Measurements from ENCODE around the gene EFCAB8.

EFCAB8 gene

DNA sequence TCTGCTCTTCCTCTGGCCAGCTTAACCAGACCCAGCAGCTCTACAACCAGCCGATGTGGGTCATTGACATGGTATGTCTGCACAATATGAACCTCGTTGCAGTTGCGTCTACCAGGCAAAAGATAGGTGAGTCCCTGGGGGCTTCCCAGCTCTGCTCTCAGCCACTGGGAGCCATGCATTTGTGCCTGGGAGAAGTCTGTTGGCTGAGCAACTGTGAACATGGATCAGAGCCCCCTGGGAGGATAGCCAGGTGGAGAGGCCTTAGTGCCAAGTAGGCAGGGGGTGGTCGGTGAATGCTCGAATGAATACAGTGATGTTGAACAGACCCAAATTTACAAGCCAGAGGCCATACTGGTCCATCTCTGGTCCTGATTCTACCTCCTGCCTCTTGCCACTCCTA, 30.6 kb downstream of the EFCAB8 start:
- Histone ChIP-seq H3K9ac (ENCODE audit: low read depth, low read length) (no peak overlapping the region), H3K36me3 (ENCODE audit: insufficient read depth, low read length) (no peaks in the 10 kb centered on the region), H3K27me3 (ENCODE audit: insufficient read depth, low read length) (no peaks in the 10 kb centered on the region), H3K9me3 (ENCODE audit: insufficient read depth, low read depth, low read length) (no peaks in the 10 kb centered on the region), H3K4me1 (ENCODE audit: insufficient read depth, low read length) (peaks cover 10% of the 10 kb centered on the region; the same call in 1 of the 2 replicates), H3K27ac (ENCODE audit: low read depth, low read length) (no peak overlapping the region), H3K4me3 (ENCODE audit: low read length) (no peak overlapping the region)
- 96% methylated on average over 5 of the region's 5 CpGs for WGBS

DNA sequence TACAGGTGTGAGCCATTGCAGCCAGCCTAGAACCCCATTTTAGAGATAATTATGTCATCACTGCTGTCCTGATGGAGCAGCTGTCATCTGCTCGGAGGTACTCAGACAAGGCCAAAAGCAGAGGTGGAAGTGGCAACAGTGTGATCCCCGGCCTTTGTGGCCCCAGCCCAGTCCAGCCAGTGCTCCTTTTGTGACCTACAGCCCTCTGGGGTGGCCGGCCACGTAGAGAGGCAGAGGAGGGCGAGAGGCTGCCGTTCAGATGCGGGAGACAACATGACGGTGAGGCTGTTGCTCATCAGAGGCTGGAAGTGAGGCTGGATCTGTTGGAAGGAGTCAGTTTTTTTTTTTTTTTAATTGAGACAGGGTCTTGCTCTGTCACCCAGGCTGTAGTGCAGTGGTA, 32.8 kb downstream of the EFCAB8 start:
- Histone ChIP-seq H3K27ac (ENCODE audit: low read depth, low read length) (no peak overlapping the region), H3K4me3 (ENCODE audit: low read length) (no peak overlapping the region), H3K27me3 (ENCODE audit: insufficient read depth, low read length) (no peaks in the 10 kb centered on the region), H3K9me3 (ENCODE audit: insufficient read depth, low read depth, low read length) (no peaks in the 10 kb centered on the region), H3K36me3 (ENCODE audit: insufficient read depth, low read length) (no peaks in the 10 kb centered on the region), H3K4me1 (ENCODE audit: insufficient read depth, low read length) (peaks cover 7% of the 10 kb centered on the region; the same call in 1 of the 2 replicates), H3K9ac (ENCODE audit: low read depth, low read length) (no peak overlapping the region)
- 91% methylated on average over 8 of the region's 8 CpGs for WGBS

- Histone ChIP-seq H3K4me1 (ENCODE audit: insufficient read depth, low read length) (peaks cover 5% of the 10 kb centered on the region; the same call in 1 of the 2 replicates), H3K27ac (ENCODE audit: low read depth, low read length) (no peak overlapping the region), H3K9me3 (ENCODE audit: insufficient read depth, low read depth, low read length) (no peaks in the 10 kb centered on the region), H3K27me3 (ENCODE audit: insufficient read depth, low read length) (no peaks in the 10 kb centered on the region), H3K36me3 (ENCODE audit: insufficient read depth, low read length) (no peaks in the 10 kb centered on the region), H3K4me3 (ENCODE audit: low read length) (no peak overlapping the region), H3K9ac (ENCODE audit: low read depth, low read length) (no peak overlapping the region)
- 87% methylated on average over 4 of the region's 4 CpGs for WGBS
Observed at GRCh38 chr20:32891926-32892660, 33.4 kb downstream of the EFCAB8 start.

GRCh38 chr20:32893263-32894025, 34.7 kb downstream of the EFCAB8 start:
- WGBS: 88% methylated on average over 16 of the region's 16 CpGs
- no peaks in the 10 kb centered on the region for H3K9me3 ChIP-seq (ENCODE audit: insufficient read depth, low read depth, low read length)
- H3K27ac ChIP-seq (ENCODE audit: low read depth, low read length): no peak overlapping the region
- peaks cover 5% of the 10 kb centered on the region; the same call in 1 of the 2 replicates for H3K4me1 ChIP-seq (ENCODE audit: insufficient read depth, low read length)
- no peaks in the 10 kb centered on the region for H3K36me3 ChIP-seq (ENCODE audit: insufficient read depth, low read length)
- H3K27me3 ChIP-seq (ENCODE audit: insufficient read depth, low read length): no peaks in the 10 kb centered on the region
- H3K4me3 ChIP-seq (ENCODE audit: low read length): no peak overlapping the region
- no peak overlapping the region for H3K9ac ChIP-seq (ENCODE audit: low read depth, low read length)

- Histone ChIP-seq H3K9ac (ENCODE audit: low read depth, low read length) (no peak overlapping the region), H3K4me1 (ENCODE audit: insufficient read depth, low read length) (peaks cover 5% of the 10 kb centered on the region; the same call in 1 of the 2 replicates), H3K4me3 (ENCODE audit: low read length) (no peak overlapping the region), H3K27me3 (ENCODE audit: insufficient read depth, low read length) (no peaks in the 10 kb centered on the region), H3K27ac (ENCODE audit: low read depth, low read length) (no peak overlapping the region), H3K36me3 (ENCODE audit: insufficient read depth, low read length) (no peaks in the 10 kb centered on the region), H3K9me3 (ENCODE audit: insufficient read depth, low read depth, low read length) (no peaks in the 10 kb centered on the region)
- 81% methylated on average over 8 of the region's 8 CpGs for WGBS
Observed at GRCh38 chr20:32894026-32894483, 35.3 kb downstream of the EFCAB8 start.

GRCh38 chr20:32894711-32895355, 36.1 kb downstream of the EFCAB8 start:
- Histone ChIP-seq H3K27ac (ENCODE audit: low read depth, low read length) (no peak overlapping the region), H3K4me1 (ENCODE audit: insufficient read depth, low read length) (peaks cover 5% of the 10 kb centered on the region; the same call in 1 of the 2 replicates), H3K36me3 (ENCODE audit: insufficient read depth, low read length) (no peaks in the 10 kb centered on the region), H3K27me3 (ENCODE audit: insufficient read depth, low read length) (no peaks in the 10 kb centered on the region), H3K4me3 (ENCODE audit: low read length) (no peak overlapping the region), H3K9ac (ENCODE audit: low read depth, low read length) (no peak overlapping the region), H3K9me3 (ENCODE audit: insufficient read depth, low read depth, low read length) (no peaks in the 10 kb centered on the region)
- WGBS: 95% methylated on average over 9 of the region's 9 CpGs

DNA sequence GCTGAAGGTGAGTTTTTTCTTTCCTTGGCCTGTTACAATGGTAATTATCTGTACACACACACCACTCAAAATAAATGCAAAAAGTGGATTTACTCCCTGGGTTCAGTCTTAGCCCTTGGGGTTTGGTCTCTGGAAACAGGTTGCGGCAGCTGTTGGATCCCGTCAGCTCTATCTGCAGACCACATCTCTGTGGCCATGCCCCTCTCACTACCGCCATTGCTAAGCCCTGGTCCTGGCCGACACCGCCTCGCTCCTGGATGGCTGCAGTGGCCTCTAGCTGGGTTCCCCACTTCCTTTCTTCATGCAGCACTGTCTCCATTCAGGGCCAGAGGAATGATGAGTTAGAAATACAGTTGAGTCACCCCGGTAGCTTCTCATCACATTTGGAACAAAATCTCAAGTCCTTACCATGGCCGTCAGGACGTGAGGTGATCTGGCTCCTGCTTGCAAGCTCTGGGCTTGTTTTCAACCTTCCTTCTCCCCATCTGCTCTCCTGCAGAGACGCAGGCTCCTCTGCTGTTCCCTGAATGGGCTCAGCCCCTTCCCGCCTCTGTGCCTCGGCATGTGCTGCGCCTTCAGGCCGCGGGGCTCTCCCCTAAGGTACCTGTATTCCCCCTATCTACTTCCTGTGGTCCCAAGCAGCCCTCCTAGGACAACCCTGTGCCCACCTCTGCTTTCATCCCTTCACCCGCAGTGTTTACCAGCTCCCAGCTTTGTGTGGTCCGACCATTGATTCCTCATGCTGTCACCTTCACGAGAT, 38.0 kb downstream of the EFCAB8 start:
- Histone ChIP-seq H3K27me3 (ENCODE audit: insufficient read depth, low read length) (no peaks in the 10 kb centered on the region), H3K27ac (ENCODE audit: low read depth, low read length) (no peak overlapping the region), H3K9ac (ENCODE audit: low read depth, low read length) (no peak overlapping the region), H3K4me1 (ENCODE audit: insufficient read depth, low read length) (peaks cover 5% of the 10 kb centered on the region; the same call in 1 of the 2 replicates), H3K4me3 (ENCODE audit: low read length) (no peak overlapping the region), H3K9me3 (ENCODE audit: insufficient read depth, low read depth, low read length) (no peaks in the 10 kb centered on the region), H3K36me3 (ENCODE audit: insufficient read depth, low read length) (no peaks in the 10 kb centered on the region)
- 94% methylated on average over 18 of the region's 18 CpGs for WGBS

DNA sequence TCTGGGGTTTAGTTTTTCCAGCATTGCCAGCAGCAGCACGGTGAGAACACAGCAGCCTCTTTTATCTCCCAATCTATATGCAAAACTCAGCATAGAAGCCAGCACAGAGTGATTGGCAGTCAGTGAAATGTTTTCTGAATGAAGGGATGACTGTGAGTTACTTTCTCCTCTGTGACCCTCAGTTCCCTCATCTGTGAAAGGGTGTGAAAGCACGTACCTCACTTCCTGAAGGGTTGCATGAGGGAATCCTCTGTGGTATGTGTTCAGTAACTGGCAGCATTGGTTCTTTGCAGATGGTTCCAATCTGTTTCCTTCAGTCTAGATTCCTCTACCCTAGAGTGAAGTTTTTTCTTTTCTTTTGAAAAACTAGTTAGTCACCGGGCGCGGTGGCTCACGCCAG, 40.0 kb downstream of the EFCAB8 start:
- Histone ChIP-seq H3K36me3 (ENCODE audit: insufficient read depth, low read length) (no peaks in the 10 kb centered on the region), H3K9ac (ENCODE audit: low read depth, low read length) (no peak overlapping the region), H3K4me3 (ENCODE audit: low read length) (no peak overlapping the region), H3K27ac (ENCODE audit: low read depth, low read length) (no peak overlapping the region), H3K4me1 (ENCODE audit: insufficient read depth, low read length) (peaks cover 3% of the 10 kb centered on the region; the same call in 1 of the 2 replicates), H3K9me3 (ENCODE audit: insufficient read depth, low read depth, low read length) (no peaks in the 10 kb centered on the region), H3K27me3 (ENCODE audit: insufficient read depth, low read length) (no peaks in the 10 kb centered on the region)
- 77% methylated on average over 2 of the region's 6 CpGs for WGBS

- 74% methylated on average over 25 of the region's 25 CpGs for WGBS
- H3K9me3 ChIP-seq (ENCODE audit: insufficient read depth, low read depth, low read length): no peaks in the 10 kb centered on the region
- H3K9ac ChIP-seq (ENCODE audit: low read depth, low read length): no peak overlapping the region
- no peak overlapping the region for H3K27ac ChIP-seq (ENCODE audit: low read depth, low read length)
- no peaks in the 10 kb centered on the region for H3K36me3 ChIP-seq (ENCODE audit: insufficient read depth, low read length)
- H3K27me3 ChIP-seq (ENCODE audit: insufficient read depth, low read length): no peaks in the 10 kb centered on the region
- H3K4me1 ChIP-seq (ENCODE audit: insufficient read depth, low read length): no peaks in the 10 kb centered on the region
- no peak overlapping the region for H3K4me3 ChIP-seq (ENCODE audit: low read length)
Observed at GRCh38 chr20:32902456-32903420, 44.0 kb downstream of the EFCAB8 start.

DNA sequence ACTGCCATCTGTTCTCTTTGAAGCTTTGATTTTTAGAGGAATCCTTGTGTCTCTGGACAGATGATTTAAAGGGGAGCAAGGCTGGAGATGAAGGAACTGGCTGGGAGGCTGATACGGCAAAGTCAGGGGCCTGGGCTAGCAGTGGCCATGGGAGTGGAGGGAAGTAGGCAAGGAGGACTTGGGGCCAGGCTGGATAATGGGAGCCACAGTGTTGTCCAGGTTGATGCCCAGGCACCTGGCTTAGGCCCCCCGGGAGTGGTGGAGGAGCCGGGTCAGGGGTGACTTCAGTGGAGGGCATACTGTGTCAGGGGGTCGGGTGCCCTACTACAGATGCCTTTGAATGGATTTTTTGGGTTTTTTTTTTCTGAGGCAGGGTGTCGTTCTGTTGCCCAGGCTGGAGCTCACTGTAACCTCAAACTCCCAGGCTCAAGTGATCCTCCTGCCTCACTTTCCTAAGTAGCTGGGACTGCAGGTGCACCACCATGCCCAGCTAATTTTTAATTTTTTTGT, 45.0 kb downstream of the EFCAB8 start:
- Histone ChIP-seq H3K9me3 (ENCODE audit: insufficient read depth, low read depth, low read length) (no peaks in the 10 kb centered on the region), H3K4me1 (ENCODE audit: insufficient read depth, low read length) (no peaks in the 10 kb centered on the region), H3K27ac (ENCODE audit: low read depth, low read length) (no peak overlapping the region), H3K36me3 (ENCODE audit: insufficient read depth, low read length) (no peaks in the 10 kb centered on the region), H3K27me3 (ENCODE audit: insufficient read depth, low read length) (no peaks in the 10 kb centered on the region), H3K9ac (ENCODE audit: low read depth, low read length) (no peak overlapping the region), H3K4me3 (ENCODE audit: low read length) (no peak overlapping the region)
- 94% methylated on average over 5 of the region's 5 CpGs for WGBS

Measured in HUES64 (cell line).